ENCODE data around the gene DISC1. TPM values are rescaled to one million over a fixed set of nuclear protein-coding genes. Genes with fewer than 3 reads are reported as not detected.

Gene DISC1
- total and polyA plus RNA-seq, 4 experiments from 2014 or later: 1.9 to 18.0 (median 10.0) TPM

- no peaks in the 10 kb centered on the region for H3K36me3 Mint-ChIP-seq
- H3K9me3 Mint-ChIP-seq: no peaks in the 10 kb centered on the region
- Histone ChIP-seq H3K27ac (ENCODE audit: low read depth, low read length) (no peak overlapping the region), H3K9me3 (ENCODE audit: control insufficient read depth in 1 of 2, low read length in 2 of 2) (no peaks in the 10 kb centered on the region), H3K36me3 (ENCODE audit: insufficient read depth, low read length) (no peaks in the 10 kb centered on the region), H3K27me3 (ENCODE audit: insufficient read depth, low read length) (no peaks in the 10 kb centered on the region), H3K4me1 (ENCODE audit: insufficient read depth, low read length) (no peaks in the 10 kb centered on the region), H3K4me3 (ENCODE audit: low read length in 2 of 2) (no peak overlapping the region)
- H3K27me3 Mint-ChIP-seq: peaks cover 0 to 1% of the 10 kb centered on the region in 2 donors
- peaks cover 8 to 12% (median 9%) of the 10 kb centered on the region in 4 donors for H3K4me1 Mint-ChIP-seq
- intact Hi-C loops (cut with micrococcal nuclease): no loop called here
- DNase-seq: no peak
- H3K27ac Mint-ChIP-seq: peak overlapping the region in 2 of 7 donors; percentile 14 to 78
- ChIA-PET POLR2A (ENCODE audit: partially characterized antibody) (no interaction called here), CTCF (ENCODE audit: partially characterized antibody) (interaction anchor here (1.0 to 9.1 kb wide), 5 partner anchors 11 to 267 kb away, joined by 3 to 146 read pairs (median 7); partner anchors contain the start of genes EXOC8 and SPRTN)
- peak overlapping the region in 1 of 8 donors; percentile 5 for H3K4me3 Mint-ChIP-seq
These were observed 21.2 kb upstream of the DISC1 start for GRCh38 chr1:231605149-231606100.

GRCh38 chr1:231606712-231607111 lies 19.9 kb upstream of the DISC1 start:
- no peak for DNase-seq
- no peaks in the 10 kb centered on the region for H3K9me3 Mint-ChIP-seq
- peaks cover 0 to 1% of the 10 kb centered on the region in 2 donors for H3K27me3 Mint-ChIP-seq
- H3K27ac Mint-ChIP-seq: peak overlapping the region in 1 of 7 donors; percentile 48
- H3K27me3 ChIP-seq (ENCODE audit: insufficient read depth, low read length): no peaks in the 10 kb centered on the region
- H3K27ac ChIP-seq (ENCODE audit: low read depth, low read length): no peak overlapping the region
- no peaks in the 10 kb centered on the region for H3K36me3 Mint-ChIP-seq
- ChIA-PET POLR2A (ENCODE audit: partially characterized antibody) (interaction anchor here (1.0 kb wide), 1 partner anchor 269 kb away, joined by 3 read pairs; the partner anchor contains the start of genes EXOC8 and SPRTN), CTCF (ENCODE audit: partially characterized antibody) (interaction anchor here (1.4 to 9.1 kb wide), 3 partner anchors 10 to 268 kb away, joined by 7 to 146 read pairs (median 8); partner anchors contain the start of genes EXOC8 and SPRTN)
- H3K4me1 ChIP-seq (ENCODE audit: insufficient read depth, low read length): peaks cover 12% of the 10 kb centered on the region
- H3K36me3 ChIP-seq (ENCODE audit: insufficient read depth, low read length): no peaks in the 10 kb centered on the region
- H3K4me1 Mint-ChIP-seq: peaks cover 19 to 22% (median 20%) of the 10 kb centered on the region in 4 donors
- H3K4me3 Mint-ChIP-seq: no peak overlapping the region
- intact Hi-C loops (cut with micrococcal nuclease): no loop called here
- H3K9me3 ChIP-seq (ENCODE audit: control insufficient read depth in 1 of 2, low read length in 2 of 2): no peaks in the 10 kb centered on the region
- no peak overlapping the region for H3K4me3 ChIP-seq (ENCODE audit: low read length in 2 of 2)

GRCh38 chr1:231610388-231610787 lies 16.2 kb upstream of the DISC1 start:
- no peak overlapping the region for H3K4me3 Mint-ChIP-seq
- H3K4me1 ChIP-seq (ENCODE audit: insufficient read depth, low read length): peaks cover 46% of the 10 kb centered on the region

DNA sequence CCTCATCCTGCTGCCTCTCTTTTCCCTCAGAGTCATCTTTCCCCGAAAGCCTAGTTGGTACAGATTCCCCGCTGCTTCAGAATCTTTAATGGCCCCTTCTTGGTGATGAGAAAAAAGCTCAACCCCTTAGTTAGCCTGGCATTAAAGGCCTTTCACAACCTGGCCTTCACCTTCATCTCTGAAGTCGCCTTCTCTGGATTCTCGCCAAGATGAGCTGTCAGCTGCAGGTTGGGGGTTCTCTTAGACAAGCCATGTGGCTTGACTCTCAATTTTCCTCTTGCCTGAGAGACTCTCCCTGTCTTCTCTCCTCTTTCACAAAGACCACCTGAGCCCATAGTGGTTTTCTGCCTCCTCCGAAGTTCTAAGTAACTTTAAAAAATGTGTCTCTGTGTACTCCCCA lies 15.5 kb upstream of the DISC1 start:
- DNase-seq: no peak
- ChIA-PET POLR2A (ENCODE audit: partially characterized antibody) (interaction anchor here (0.8 to 3.7 kb wide), 4 partner anchors 8 to 273 kb away, joined by 3 to 22 read pairs (median 4); partner anchors contain the start of genes DISC1 and SPRTN), CTCF (ENCODE audit: partially characterized antibody) (no interaction called here)
- Histone ChIP-seq H3K4me3 (ENCODE audit: low read length in 2 of 2) (no peak overlapping the region), H3K9me3 (ENCODE audit: control insufficient read depth in 1 of 2, low read length in 2 of 2) (no peaks in the 10 kb centered on the region), H3K27me3 (ENCODE audit: insufficient read depth, low read length) (no peaks in the 10 kb centered on the region), H3K4me1 (ENCODE audit: insufficient read depth, low read length) (peaks cover 46% of the 10 kb centered on the region), H3K36me3 (ENCODE audit: insufficient read depth, low read length) (no peaks in the 10 kb centered on the region), H3K27ac (ENCODE audit: low read depth, low read length) (no peak overlapping the region)
- peaks cover 0 to 5% (median 0%) of the 10 kb centered on the region in 8 donors for H3K9me3 Mint-ChIP-seq
- no peaks in the 10 kb centered on the region for H3K36me3 Mint-ChIP-seq
- H3K4me3 Mint-ChIP-seq: peak overlapping the region in 1 of 8 donors; percentile 60
- H3K27ac Mint-ChIP-seq: peak overlapping the region in 6 of 7 donors; percentile 7 to 94 (median 73)
- intact Hi-C loops (cut with micrococcal nuclease): no loop called here
- H3K27me3 Mint-ChIP-seq: peaks cover 0 to 1% of the 10 kb centered on the region in 2 donors
- H3K4me1 Mint-ChIP-seq: peaks cover 47 to 55% (median 49%) of the 10 kb centered on the region in 4 donors

More at GRCh38 chr1:231610388-231610787, 16.2 kb upstream of the DISC1 start:
- Histone ChIP-seq H3K27me3 (ENCODE audit: insufficient read depth, low read length) (no peaks in the 10 kb centered on the region), H3K27ac (ENCODE audit: low read depth, low read length) (no peak overlapping the region), H3K4me3 (ENCODE audit: low read length in 2 of 2) (no peak overlapping the region), H3K36me3 (ENCODE audit: insufficient read depth, low read length) (no peaks in the 10 kb centered on the region), H3K9me3 (ENCODE audit: control insufficient read depth in 1 of 2, low read length in 2 of 2) (no peaks in the 10 kb centered on the region)
- peaks cover 0 to 1% of the 10 kb centered on the region in 2 donors for H3K27me3 Mint-ChIP-seq
- H3K36me3 Mint-ChIP-seq: no peaks in the 10 kb centered on the region
- CTCF ChIA-PET (ENCODE audit: partially characterized antibody): interaction anchor here (1.1 kb wide), 1 partner anchor 9 kb away, joined by 4 read pairs; no protein-coding TSS in a partner anchor
- peak overlapping the region in 3 of 7 donors; percentile 7 to 77 (median 24) for H3K27ac Mint-ChIP-seq
- POLR2A ChIA-PET (ENCODE audit: partially characterized antibody): no interaction called here
- DNase-seq: no peak
- peaks cover 43 to 50% (median 46%) of the 10 kb centered on the region in 4 donors for H3K4me1 Mint-ChIP-seq
- H3K9me3 Mint-ChIP-seq: peaks cover 0 to 5% (median 0%) of the 10 kb centered on the region in 8 donors
- intact Hi-C loops (cut with micrococcal nuclease): no loop called here

- Mint-ChIP-seq H3K27ac (peak overlapping the region; percentile 28 to 94 (median 68)), H3K4me1 (peaks cover 48 to 57% (median 51%) of the 10 kb centered on the region in 4 donors), H3K27me3 (peaks cover 0 to 1% of the 10 kb centered on the region in 2 donors), H3K4me3 (peak overlapping the region in 7 of 8 donors; percentile 65 to 93 (median 86)), H3K36me3 (no peaks in the 10 kb centered on the region), H3K9me3 (peaks cover 0 to 5% (median 0%) of the 10 kb centered on the region in 8 donors)
- Histone ChIP-seq H3K27ac (ENCODE audit: low read depth, low read length) (peak overlapping the region; percentile 33), H3K36me3 (ENCODE audit: insufficient read depth, low read length) (no peaks in the 10 kb centered on the region), H3K9me3 (ENCODE audit: control insufficient read depth in 1 of 2, low read length in 2 of 2) (no peaks in the 10 kb centered on the region), H3K4me1 (ENCODE audit: insufficient read depth, low read length) (peaks cover 46% of the 10 kb centered on the region), H3K4me3 (ENCODE audit: low read length in 2 of 2) (no peak overlapping the region), H3K27me3 (ENCODE audit: insufficient read depth, low read length) (no peaks in the 10 kb centered on the region)
- POLR2A ChIA-PET (ENCODE audit: partially characterized antibody): interaction anchor here (0.8 to 3.7 kb wide), 5 partner anchors 9 to 275 kb away, joined by 3 to 22 read pairs (median 4); partner anchors contain the start of genes DISC1 and SPRTN
- DNase-seq: no peak
- CTCF ChIA-PET (ENCODE audit: partially characterized antibody): interaction anchor here (0.8 kb wide), 1 partner anchor 296 kb away, joined by 3 read pairs; no protein-coding TSS in a partner anchor
- intact Hi-C loops (cut with micrococcal nuclease): loop anchor here (1.0 kb wide), 1 partner anchor 14 kb away; the partner anchor contains the start of gene DISC1
These were observed 14.7 kb upstream of the DISC1 start for GRCh38 chr1:231611851-231612250.

- Histone ChIP-seq H3K4me1 (ENCODE audit: insufficient read depth, low read length) (peaks cover 46% of the 10 kb centered on the region), H3K9me3 (ENCODE audit: control insufficient read depth in 1 of 2, low read length in 2 of 2) (no peaks in the 10 kb centered on the region), H3K27ac (ENCODE audit: low read depth, low read length) (peak overlapping the region; percentile 33), H3K27me3 (ENCODE audit: insufficient read depth, low read length) (no peaks in the 10 kb centered on the region), H3K36me3 (ENCODE audit: insufficient read depth, low read length) (no peaks in the 10 kb centered on the region), H3K4me3 (ENCODE audit: low read length in 2 of 2) (peak overlapping the region; percentile 0 to 41)
- peak overlapping the region; percentile 28 to 94 (median 90) for H3K27ac Mint-ChIP-seq
- intact Hi-C loops (cut with micrococcal nuclease): loop anchor here (1.0 kb wide), 1 partner anchor 14 kb away; the partner anchor contains the start of gene DISC1
- H3K9me3 Mint-ChIP-seq: peaks cover 0 to 5% (median 0%) of the 10 kb centered on the region in 8 donors
- H3K4me3 Mint-ChIP-seq: peak overlapping the region; percentile 65 to 93 (median 83)
- peak; percentile 59 to 66 (median 64) for DNase-seq
- ChIA-PET CTCF (ENCODE audit: partially characterized antibody) (interaction anchor here (0.9 to 1.8 kb wide), 3 partner anchors 9 to 255 kb away, joined by 4 to 8 read pairs (median 6); no protein-coding TSS in a partner anchor), POLR2A (ENCODE audit: partially characterized antibody) (interaction anchor here (0.9 to 3.7 kb wide), 9 partner anchors 10 to 278 kb away, joined by 3 to 22 read pairs (median 3); partner anchors contain the start of genes DISC1, EGLN1, EXOC8 and SPRTN)
- H3K4me1 Mint-ChIP-seq: peaks cover 48 to 57% (median 51%) of the 10 kb centered on the region in 4 donors
- H3K36me3 Mint-ChIP-seq: no peaks in the 10 kb centered on the region
- peaks cover 0 to 1% of the 10 kb centered on the region in 2 donors for H3K27me3 Mint-ChIP-seq
These were observed 14.0 kb upstream of the DISC1 start for GRCh38 chr1:231612393-231613089.

Data from CD4-positive, alpha-beta memory T cell (primary cell).